ENCODE data around the gene LCE3E.

The LCE3E gene

GRCh38 chr1:152537496-152537895 is 29.1 kb downstream of the LCE3E start:
- Histone ChIP-seq H3K9ac (ENCODE audit: low read depth, low read length) (no peak overlapping the region), H3K36me3 (ENCODE audit: insufficient read depth, low read length) (no peaks in the 10 kb centered on the region), H3K9me3 (ENCODE audit: control insufficient read depth, insufficient read depth, low read length) (no peaks in the 10 kb centered on the region), H3K4me1 (ENCODE audit: insufficient read depth, low read length) (no peaks in the 10 kb centered on the region)

- H3K9ac ChIP-seq (ENCODE audit: low read depth, low read length): no peak overlapping the region
- H3K9me3 ChIP-seq (ENCODE audit: control insufficient read depth, insufficient read depth, low read length): peaks cover 7% of the 10 kb centered on the region; the same call in 1 of the 2 replicates
- no peaks in the 10 kb centered on the region for H3K36me3 ChIP-seq (ENCODE audit: insufficient read depth, low read length)
- no peaks in the 10 kb centered on the region for H3K4me1 ChIP-seq (ENCODE audit: insufficient read depth, low read length)
These were observed 30.8 kb downstream of the LCE3E start for GRCh38 chr1:152535774-152536173.

- no peaks in the 10 kb centered on the region for H3K4me1 ChIP-seq (ENCODE audit: insufficient read depth, low read length)
- H3K36me3 ChIP-seq (ENCODE audit: insufficient read depth, low read length): no peaks in the 10 kb centered on the region
- no peak overlapping the region for H3K9ac ChIP-seq (ENCODE audit: low read depth, low read length)
- H3K9me3 ChIP-seq (ENCODE audit: control insufficient read depth, insufficient read depth, low read length): peaks cover 7% of the 10 kb centered on the region; the same call in 1 of the 2 replicates
These were observed 33.1 kb downstream of the LCE3E start for GRCh38 chr1:152533327-152533938.

- H3K36me3 ChIP-seq (ENCODE audit: insufficient read depth, low read length): no peaks in the 10 kb centered on the region
- H3K9ac ChIP-seq (ENCODE audit: low read depth, low read length): no peak overlapping the region
- H3K9me3 ChIP-seq (ENCODE audit: control insufficient read depth, insufficient read depth, low read length): no peaks in the 10 kb centered on the region
- H3K4me1 ChIP-seq (ENCODE audit: insufficient read depth, low read length): no peaks in the 10 kb centered on the region
These were observed 41.4 kb downstream of the LCE3E start for GRCh38 chr1:152525080-152525641.

GRCh38 chr1:152520561-152521090 is 46.0 kb downstream of the LCE3E start:
- H3K4me1 ChIP-seq (ENCODE audit: insufficient read depth, low read length): no peaks in the 10 kb centered on the region
- no peak overlapping the region for H3K9ac ChIP-seq (ENCODE audit: low read depth, low read length)
- no peaks in the 10 kb centered on the region for H3K9me3 ChIP-seq (ENCODE audit: control insufficient read depth, insufficient read depth, low read length)
- H3K36me3 ChIP-seq (ENCODE audit: insufficient read depth, low read length): no peaks in the 10 kb centered on the region

- H3K36me3 ChIP-seq (ENCODE audit: insufficient read depth, low read length): no peaks in the 10 kb centered on the region
- no peak overlapping the region for H3K9ac ChIP-seq (ENCODE audit: low read depth, low read length)
- H3K9me3 ChIP-seq (ENCODE audit: control insufficient read depth, insufficient read depth, low read length): no peaks in the 10 kb centered on the region
- no peaks in the 10 kb centered on the region for H3K4me1 ChIP-seq (ENCODE audit: insufficient read depth, low read length)
These were observed 46.7 kb downstream of the LCE3E start for GRCh38 chr1:152519851-152520250.

- H3K4me1 ChIP-seq (ENCODE audit: insufficient read depth, low read length): no peaks in the 10 kb centered on the region
- H3K36me3 ChIP-seq (ENCODE audit: insufficient read depth, low read length): no peaks in the 10 kb centered on the region
- H3K9ac ChIP-seq (ENCODE audit: low read depth, low read length): no peak overlapping the region
- H3K9me3 ChIP-seq (ENCODE audit: control insufficient read depth, insufficient read depth, low read length): no peaks in the 10 kb centered on the region; the same call in 1 of the 2 replicates
These were observed 49.3 kb downstream of the LCE3E start for GRCh38 chr1:152517237-152517811.

GRCh38 chr1:152516082-152516481 is 50.5 kb downstream of the LCE3E start:
- Histone ChIP-seq H3K36me3 (ENCODE audit: insufficient read depth, low read length) (no peaks in the 10 kb centered on the region), H3K4me1 (ENCODE audit: insufficient read depth, low read length) (no peaks in the 10 kb centered on the region), H3K9ac (ENCODE audit: low read depth, low read length) (no peak overlapping the region; the same call in 1 of the 2 replicates), H3K9me3 (ENCODE audit: control insufficient read depth, insufficient read depth, low read length) (no peaks in the 10 kb centered on the region; the same call in 1 of the 2 replicates)

Data from ES-I3 (cell line).